ENCODE data around the gene HIP1R.
A peak's percentile ranks its signal among the peaks of the same experiment; 100 is the strongest.
"Not testable (repeated sequence)": the region's sequence is repeated elsewhere in the genome, so short reads cannot be mapped to it uniquely, and the experiment has no call there.

The HIP1R gene

DNA sequence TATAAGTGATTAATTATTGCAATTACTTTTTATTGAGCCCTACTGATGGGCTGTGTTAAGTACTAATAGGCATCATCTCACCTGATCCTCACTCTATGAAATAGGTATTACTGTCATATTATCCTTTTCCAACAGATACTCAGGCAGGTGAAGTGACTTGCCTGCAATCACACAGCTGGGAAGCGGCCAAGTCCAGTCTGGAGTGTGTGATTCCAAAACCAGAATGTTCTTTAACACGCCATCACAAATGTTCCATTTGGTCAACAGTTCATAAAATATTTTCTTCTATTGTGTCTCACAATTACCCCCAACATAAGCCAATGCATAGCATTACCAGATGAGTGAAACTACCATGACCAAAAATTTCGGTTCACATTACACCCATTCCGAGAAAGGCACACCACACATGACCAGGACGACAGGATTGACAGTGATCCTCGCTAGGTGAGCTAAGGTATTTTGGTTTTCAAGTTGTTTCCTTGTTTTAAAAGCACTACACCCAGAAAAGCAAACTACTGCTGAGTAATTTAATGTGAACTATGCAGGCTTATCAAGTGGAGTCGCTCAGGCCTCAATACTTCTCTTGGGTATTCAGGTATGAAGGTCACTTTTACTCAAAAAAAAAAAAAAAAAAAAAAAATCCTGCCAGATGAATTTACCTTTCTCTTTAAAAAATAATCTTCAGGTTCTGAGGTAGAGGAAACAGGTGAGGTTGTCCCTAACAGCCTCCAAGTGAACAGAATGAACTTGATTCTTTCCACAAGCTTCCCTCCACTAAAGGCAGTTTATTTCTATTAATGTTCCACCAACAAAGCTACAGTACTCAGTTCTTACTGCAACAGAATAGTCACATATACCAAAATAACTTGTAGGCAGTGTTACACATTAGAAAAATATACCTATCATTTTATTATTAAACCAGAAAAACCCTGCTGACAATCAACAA lies 58.2 kb downstream of the HIP1R start:
- peak overlapping the region; percentile 51 for H3K27ac Mint-ChIP-seq
- peak overlapping the region in 1 of 2 donors; percentile 57 for H3K4me3 Mint-ChIP-seq
- ATAC-seq (replicated peaks) (no peak), DNase-seq (no peak)
- peaks cover 6 to 28% of the 10 kb centered on the region in 2 donors for H3K36me3 Mint-ChIP-seq
- H3K4me1 Mint-ChIP-seq: peaks cover 57 to 98% of the 10 kb centered on the region in 2 donors
- peaks cover 2 to 7% of the 10 kb centered on the region in 2 donors for H3K9me3 Mint-ChIP-seq
- H3K27me3 Mint-ChIP-seq: no peaks in the 10 kb centered on the region

DNA sequence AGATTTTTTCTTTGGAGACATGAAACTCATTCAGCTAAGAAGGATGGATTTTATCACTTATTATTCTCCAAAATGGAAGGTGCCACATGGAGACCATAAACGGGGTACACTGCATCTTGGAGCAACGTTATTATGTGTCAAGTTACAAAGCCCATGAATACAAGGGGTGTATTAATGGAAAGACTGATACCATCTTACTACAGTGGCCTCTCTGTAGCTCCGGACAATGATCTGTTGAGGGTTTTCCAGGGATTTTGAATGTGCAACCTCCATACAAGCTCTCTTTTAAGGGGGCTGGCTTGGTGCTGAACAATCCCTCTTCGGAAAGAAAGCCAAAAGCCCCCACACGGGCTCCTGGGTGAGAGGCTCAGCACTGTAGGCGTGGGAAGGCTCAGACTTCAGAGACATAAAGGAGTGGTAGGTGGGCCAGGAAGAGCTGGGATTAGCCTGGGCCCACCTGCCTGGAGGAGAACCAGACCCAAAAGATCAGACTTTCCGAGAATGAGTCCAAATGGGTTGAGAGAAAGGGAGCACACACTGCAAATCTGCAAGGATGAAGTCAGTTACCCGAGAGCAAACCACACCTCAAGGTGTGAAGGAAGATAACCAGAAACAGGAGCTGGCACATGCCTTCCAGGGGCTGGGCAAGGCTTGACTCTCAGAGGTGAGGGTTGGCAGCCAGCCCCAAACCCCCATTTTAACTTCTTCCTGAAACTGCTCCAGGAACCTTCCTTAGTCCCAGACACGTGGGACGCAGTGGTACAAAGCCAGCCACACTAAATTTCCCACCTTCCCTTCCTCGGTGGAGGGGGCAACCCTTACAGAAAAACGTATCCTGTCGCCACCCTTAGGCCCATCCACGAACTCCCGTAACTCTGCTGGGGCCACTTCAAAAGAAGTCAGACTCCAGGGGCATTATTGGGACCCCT lies 59.2 kb downstream of the HIP1R start:
- DNase-seq (no peak), ATAC-seq (replicated peaks) (no peak)
- Mint-ChIP-seq H3K9me3 (peaks cover 2 to 7% of the 10 kb centered on the region in 2 donors), H3K4me3 (peak overlapping the region; percentile 89 to 96), H3K36me3 (peaks cover 6 to 24% of the 10 kb centered on the region in 2 donors), H3K27ac (peak overlapping the region; percentile 94), H3K27me3 (no peaks in the 10 kb centered on the region), H3K4me1 (peaks cover 53 to 98% of the 10 kb centered on the region in 2 donors)

DNA sequence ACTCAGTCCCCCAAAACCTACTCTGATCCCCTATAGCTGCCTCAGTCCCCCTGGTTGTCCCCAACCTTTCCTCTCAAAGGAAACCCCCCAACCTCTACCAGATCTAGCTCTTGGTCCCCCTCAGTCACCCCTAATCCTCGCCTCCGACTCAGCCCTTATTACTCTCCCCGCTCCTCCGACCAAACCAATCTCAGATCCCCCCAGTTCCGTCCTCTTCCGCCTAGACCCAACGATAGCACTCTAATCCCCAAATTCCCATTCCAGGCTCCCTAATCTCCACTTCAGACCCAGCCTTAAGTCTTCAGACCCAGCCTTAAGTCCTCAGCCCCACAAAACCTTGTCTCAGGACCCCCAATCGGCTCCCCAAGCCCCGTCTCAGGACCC lies 60.1 kb downstream of the HIP1R start:
- Mint-ChIP-seq H3K4me3 (peak overlapping the region; percentile 89 to 96), H3K9me3 (peaks cover 2 to 7% of the 10 kb centered on the region in 2 donors), H3K4me1 (peaks cover 51 to 98% of the 10 kb centered on the region in 2 donors), H3K27me3 (no peaks in the 10 kb centered on the region), H3K36me3 (peaks cover 3 to 20% of the 10 kb centered on the region in 2 donors), H3K27ac (peak overlapping the region; percentile 94)
- DNase-seq: no peak
- ATAC-seq (replicated peaks): no peak

DNA sequence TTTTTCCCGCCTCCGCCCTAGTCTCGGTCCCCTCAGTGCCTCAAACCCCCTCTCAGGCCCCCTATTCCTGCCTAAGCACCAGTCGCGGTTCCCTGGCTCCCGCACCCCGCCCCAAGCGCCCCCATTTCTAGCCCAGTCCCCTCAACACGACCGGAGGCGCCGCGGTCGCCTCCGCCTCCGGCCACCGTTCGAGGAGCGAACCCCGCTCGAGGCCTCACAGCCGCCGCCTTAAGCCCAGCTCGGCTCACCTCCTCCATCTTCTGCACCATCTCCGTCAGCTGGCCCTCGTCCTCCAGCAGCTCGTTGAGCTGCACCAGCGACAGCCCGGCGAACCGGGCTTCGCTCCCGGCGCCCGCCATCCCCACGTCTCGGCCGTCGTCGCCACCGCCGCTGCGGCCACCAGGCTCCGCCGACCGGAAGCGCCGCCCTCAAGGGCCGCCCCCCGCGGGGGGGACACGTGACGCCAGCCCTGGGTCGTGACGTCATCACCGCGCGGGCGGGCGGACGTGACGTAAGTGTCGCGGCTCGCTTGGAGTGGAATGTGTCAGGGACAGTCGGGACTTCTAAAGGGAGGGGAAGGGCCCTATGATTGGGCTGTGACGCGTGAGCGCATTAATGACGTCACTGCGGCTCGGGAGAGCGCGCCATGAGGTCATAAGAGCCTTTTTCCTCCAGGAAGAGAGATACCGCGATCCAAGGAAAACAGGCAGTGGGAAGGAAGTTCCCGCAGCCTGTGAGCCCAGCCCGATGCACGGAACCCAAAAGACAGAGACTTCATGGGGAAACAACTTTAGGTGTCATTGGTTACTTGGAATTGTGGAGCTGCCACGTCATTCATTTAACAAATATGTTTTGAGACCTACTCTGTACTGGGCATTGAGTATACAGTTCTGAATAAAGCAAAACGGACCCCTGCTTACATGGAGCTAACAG lies 60.7 kb downstream of the HIP1R start, which contains the start of gene VPS37B:
Gene VPS37B, minus strand, starts transcription at position 421 of the 933 bp plus-strand sequence. Its CDS starts 62 bp downstream, at position 359.
- DNase-seq (peak; percentile 85), ATAC-seq (replicated peaks) (peak; percentile 47 to 53)
- H3K36me3 Mint-ChIP-seq: peaks cover 3 to 20% of the 10 kb centered on the region in 2 donors
- H3K27ac Mint-ChIP-seq: peak within 1 kb of the TSS; percentile 94
- peak within 1 kb of the TSS; percentile 89 to 96 for H3K4me3 Mint-ChIP-seq
- peaks cover 46 to 98% of the 10 kb centered on the region in 2 donors for H3K4me1 Mint-ChIP-seq
- H3K27me3 Mint-ChIP-seq: no peaks in the 10 kb centered on the region
- H3K9me3 Mint-ChIP-seq: peaks cover 2 to 7% of the 10 kb centered on the region in 2 donors

DNA sequence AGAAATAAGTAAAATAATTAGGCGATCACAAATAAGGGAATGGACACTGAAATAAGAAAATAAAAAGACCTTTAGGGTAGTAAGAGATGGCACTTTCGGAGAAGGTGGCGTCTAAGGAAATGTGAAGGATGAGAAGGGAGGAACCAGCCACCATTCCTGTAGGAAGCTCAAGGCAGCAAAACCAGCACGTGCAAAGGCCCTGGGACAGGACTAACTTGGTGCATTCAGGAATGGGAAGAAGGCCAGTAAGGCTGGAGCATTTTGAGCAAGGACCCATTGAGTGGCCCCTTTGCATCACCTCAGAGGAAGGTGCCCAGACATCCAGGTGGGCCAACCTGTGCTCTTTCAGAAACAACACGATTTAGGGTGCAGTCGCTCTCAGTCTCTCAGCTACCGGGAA lies 61.4 kb downstream of the HIP1R start:
- no peak for ATAC-seq (replicated peaks)

DNA sequence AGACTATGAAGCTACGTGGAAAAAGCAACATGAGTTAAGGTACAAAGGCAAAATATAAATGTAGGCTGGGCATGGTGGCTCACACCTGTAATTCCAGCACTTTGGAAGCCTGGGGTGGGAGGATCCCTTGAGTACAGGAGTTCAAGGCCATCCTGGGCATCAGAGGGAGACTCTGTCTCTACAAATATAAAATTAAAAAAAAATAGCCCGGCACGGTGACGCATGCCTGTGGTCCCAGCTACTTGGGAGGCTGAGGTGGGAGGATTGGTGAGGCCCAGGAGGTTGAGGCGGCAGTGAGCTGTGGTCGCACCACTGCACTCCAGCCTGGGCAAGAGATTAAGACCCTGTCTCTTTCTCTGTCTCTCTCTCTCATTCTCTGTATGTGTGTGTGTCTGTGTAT lies 64.6 kb downstream of the HIP1R start:
- DNase-seq (no peak), ATAC-seq (replicated peaks) (no peak)
- Mint-ChIP-seq H3K36me3 (peaks cover 3 to 14% of the 10 kb centered on the region in 2 donors), H3K4me3 (no peak overlapping the region), H3K9me3 (peaks cover 2 to 7% of the 10 kb centered on the region in 2 donors), H3K27me3 (no peaks in the 10 kb centered on the region), H3K27ac (peak overlapping the region; percentile 94), H3K4me1 (peaks cover 42 to 82% of the 10 kb centered on the region in 2 donors)

More for the DNA sequence above, 61.4 kb downstream of the HIP1R start:
- H3K4me1 Mint-ChIP-seq: peaks cover 45 to 96% of the 10 kb centered on the region in 2 donors
- no peak for DNase-seq
- peaks cover 2 to 7% of the 10 kb centered on the region in 2 donors for H3K9me3 Mint-ChIP-seq
- H3K27me3 Mint-ChIP-seq: no peaks in the 10 kb centered on the region
- peaks cover 3 to 20% of the 10 kb centered on the region in 2 donors for H3K36me3 Mint-ChIP-seq
- peak overlapping the region; percentile 89 to 96 for H3K4me3 Mint-ChIP-seq
- H3K27ac Mint-ChIP-seq: peak overlapping the region; percentile 94

DNA sequence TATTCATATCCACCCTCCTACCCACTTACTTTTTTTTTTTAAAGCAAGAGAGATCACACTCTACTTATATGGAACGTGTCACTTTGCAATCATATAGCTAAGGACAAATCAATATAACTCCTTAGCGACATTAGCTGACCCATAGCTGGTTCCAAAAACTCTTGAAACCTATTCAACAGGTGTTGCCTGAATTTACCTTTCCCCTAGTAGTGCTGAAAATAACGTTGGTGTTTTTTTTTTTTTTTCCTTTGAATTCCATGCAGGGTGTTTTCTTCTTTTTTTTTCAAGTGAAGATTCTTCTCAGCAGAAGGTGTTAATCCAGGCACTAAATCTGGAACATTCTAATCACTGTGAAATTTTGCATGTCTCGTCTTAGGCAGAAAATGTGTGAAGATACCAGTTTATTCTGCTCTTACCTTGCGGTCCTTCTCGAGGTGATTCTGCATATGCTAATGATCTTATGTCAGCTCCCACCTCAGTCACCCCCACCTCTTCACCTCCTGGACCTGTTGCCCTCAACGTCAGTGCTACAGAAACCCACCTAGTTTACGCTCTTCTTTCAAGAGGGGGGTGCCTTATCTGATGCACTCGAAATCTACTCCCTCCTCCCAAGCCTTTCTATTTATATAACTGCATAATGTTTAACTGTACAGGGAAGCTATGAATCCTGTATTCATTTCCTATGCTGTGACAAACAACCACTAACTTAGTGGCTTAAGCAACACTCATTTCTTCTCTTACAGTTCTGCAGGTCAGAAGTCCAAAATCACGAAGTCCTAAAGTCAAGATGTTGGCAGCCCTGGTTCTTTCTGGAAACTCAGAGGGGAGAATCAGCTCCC lies 67.8 kb downstream of the HIP1R start:
- Mint-ChIP-seq H3K9me3 (no peaks in the 10 kb centered on the region), H3K27ac (peak overlapping the region; percentile 28), H3K4me3 (no peak overlapping the region), H3K36me3 (no peaks in the 10 kb centered on the region), H3K4me1 (peaks cover 25 to 50% of the 10 kb centered on the region in 2 donors), H3K27me3 (no peaks in the 10 kb centered on the region)
- ATAC-seq (replicated peaks) (no peak), DNase-seq (no peak)

DNA sequence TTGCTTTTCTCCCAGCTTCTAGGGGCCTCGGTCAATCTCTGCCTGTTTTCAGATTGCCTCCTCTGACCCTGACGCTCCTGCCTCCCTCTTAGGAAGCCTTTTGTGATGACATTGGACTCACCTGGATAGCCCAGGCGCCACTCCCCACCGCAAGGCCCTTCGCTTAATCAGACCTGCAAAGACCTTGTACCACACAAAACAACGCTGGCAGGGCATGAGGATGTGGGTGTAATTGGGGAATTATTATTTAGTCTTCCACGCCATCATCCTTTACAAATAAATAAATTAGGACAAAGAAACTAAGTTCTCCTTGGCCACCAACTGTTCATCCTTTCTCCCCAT lies 68.4 kb downstream of the HIP1R start:
- Mint-ChIP-seq H3K27ac (peak overlapping the region; percentile 28), H3K4me1 (peaks cover 25 to 44% of the 10 kb centered on the region in 2 donors), H3K36me3 (no peaks in the 10 kb centered on the region), H3K9me3 (no peaks in the 10 kb centered on the region), H3K27me3 (no peaks in the 10 kb centered on the region), H3K4me3 (no peak overlapping the region)
- no peak for ATAC-seq (replicated peaks)
- DNase-seq: no peak

DNA sequence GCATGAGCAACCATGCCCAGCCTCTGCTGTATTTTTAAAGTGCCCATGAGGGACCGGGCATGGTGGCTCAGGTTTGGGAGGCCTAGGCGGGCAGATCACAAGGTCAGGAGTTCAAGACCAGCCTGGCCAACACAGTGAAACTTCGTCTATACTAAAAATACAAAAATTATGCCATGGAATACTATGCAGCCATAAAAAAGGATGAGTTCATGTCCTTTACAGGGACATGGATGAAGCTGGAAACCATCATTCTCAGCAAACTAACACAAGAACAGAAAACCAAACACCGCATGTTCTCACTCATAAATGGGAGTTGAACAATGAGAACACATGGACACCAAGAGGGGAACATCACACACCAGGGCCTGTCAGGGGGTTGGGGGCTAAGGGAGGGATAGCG lies 70.0 kb downstream of the HIP1R start:
- ATAC-seq (replicated peaks): not testable (repeated sequence)

DNA sequence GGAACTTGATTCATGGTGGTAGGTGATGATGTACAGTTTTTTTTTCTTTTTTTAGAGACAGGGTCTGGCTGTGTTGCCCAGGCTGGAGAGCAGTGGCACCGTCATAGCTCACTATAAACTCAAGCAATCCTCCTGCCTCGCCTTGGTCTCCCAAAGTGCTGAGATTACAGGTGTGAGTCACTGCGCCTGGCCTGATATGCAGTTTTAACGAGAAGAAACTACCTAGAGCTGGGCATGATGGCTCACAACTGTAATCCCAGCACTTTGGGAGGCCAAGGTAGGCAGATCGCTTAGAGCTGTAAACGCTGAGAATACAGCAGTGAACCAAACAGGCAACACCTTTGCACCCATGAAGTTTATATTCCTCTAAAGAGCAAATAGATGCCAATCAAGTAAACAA lies 73.7 kb downstream of the HIP1R start:
- Mint-ChIP-seq H3K27me3 (no peaks in the 10 kb centered on the region), H3K27ac (no peak overlapping the region), H3K9me3 (no peaks in the 10 kb centered on the region), H3K36me3 (peaks cover 0 to 2% of the 10 kb centered on the region in 2 donors), H3K4me1 (peaks cover under 1 to 1% of the 10 kb centered on the region in 2 donors), H3K4me3 (no peak overlapping the region)
- ATAC-seq (replicated peaks) (no peak), DNase-seq (no peak)

More for the DNA sequence above, 70.0 kb downstream of the HIP1R start:
- not testable (repeated sequence) for H3K36me3 Mint-ChIP-seq, H3K4me3 Mint-ChIP-seq, H3K27me3 Mint-ChIP-seq, DNase-seq, H3K27ac Mint-ChIP-seq, H3K9me3 Mint-ChIP-seq
- peaks cover 17 to 28% of the 10 kb centered on the region in 2 donors for H3K4me1 Mint-ChIP-seq

DNA sequence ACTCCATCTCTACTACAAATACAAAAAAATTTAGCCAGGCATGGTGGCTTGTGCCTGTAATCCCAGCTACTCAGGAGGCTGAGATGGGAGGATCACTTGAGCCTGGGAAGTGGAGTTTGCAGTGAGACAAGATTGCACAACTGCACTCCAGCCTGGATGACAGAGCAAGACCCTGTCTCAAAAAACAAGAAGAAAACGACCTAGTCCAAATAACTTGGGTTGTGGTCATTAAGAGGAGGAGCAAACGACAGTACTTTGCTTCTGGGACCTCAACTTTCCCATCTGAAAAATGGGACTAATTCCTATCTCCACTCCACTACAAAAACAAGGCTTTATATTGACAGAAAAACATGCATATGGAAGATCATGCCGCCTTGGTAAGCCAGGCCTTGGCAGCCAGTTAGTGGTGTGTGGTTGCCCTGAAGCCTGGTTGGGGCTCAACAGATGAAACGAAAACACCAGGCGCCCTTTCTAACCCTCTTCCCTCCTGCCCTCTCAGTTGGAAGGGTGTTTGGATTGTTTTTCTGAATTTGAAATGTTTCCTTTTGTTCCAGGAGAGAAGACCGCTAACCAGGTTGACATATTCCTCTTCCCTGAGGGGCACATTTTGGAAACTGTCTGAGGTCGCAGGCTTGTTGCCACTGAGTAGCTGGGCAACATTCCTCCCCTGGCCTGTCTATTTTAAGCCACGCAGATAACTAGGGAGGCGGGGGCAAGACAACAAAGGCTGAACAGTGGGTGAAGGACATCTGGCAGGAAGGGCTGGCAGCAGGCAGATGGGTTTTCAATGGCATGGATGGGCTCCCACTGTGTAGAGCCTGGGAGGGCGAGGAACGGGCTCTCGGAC lies 74.4 kb downstream of the HIP1R start:
- H3K4me3 Mint-ChIP-seq: no peak overlapping the region
- no peak for ATAC-seq (replicated peaks)
- H3K27me3 Mint-ChIP-seq: no peaks in the 10 kb centered on the region
- H3K4me1 Mint-ChIP-seq: peaks cover 0 to 1% of the 10 kb centered on the region in 2 donors
- peaks cover 0 to 2% of the 10 kb centered on the region in 2 donors for H3K36me3 Mint-ChIP-seq
- no peaks in the 10 kb centered on the region for H3K9me3 Mint-ChIP-seq
- no peak for DNase-seq
- no peak overlapping the region for H3K27ac Mint-ChIP-seq
